NCI-H146 treated with DMSO at 0.1 percent for 48 hours (cell line): ENCODE measurements around the gene GLMP.
"Not testable (repeated sequence)": the region's sequence is repeated elsewhere in the genome, so short reads cannot be mapped to it uniquely, and the experiment has no call there.

Experiments used
- DNase-seq: peaks from one replicate; lab custom pipeline; 2025; ENCODE audit not compliant: unreplicated experiment; lab: John Stamatoyannopoulos, UW

The GLMP gene

GRCh38 chr1:156295391-156295947, at the start of gene GLMP:
Gene GLMP (minus strand): TSS chr1:156295679. CDS start chr1:156295645, 34 bp downstream.
- peak; percentile 41 for DNase-seq

GRCh38 chr1:156344409-156344808, 48.9 kb upstream of the GLMP start:
- no peak for DNase-seq

GRCh38 chr1:156342166-156342955, 46.9 kb upstream of the GLMP start:
- DNase-seq, result no peak

GRCh38 chr1:156338180-156338976, 42.9 kb upstream of the GLMP start, which contains the start of the genes CCT3 and TSACC:
Gene CCT3 (minus strand): TSS chr1:156338292. CDS start chr1:156338184, 108 bp downstream.
Gene TSACC (plus strand): TSS chr1:156338526. CDS start chr1:156339758, 1,232 bp downstream.
- DNase-seq, result peak; percentile 98

GRCh38 chr1:156337888-156338179, 42.4 kb upstream of the GLMP start:
- DNase-seq, result no peak

- DNase-seq, result no peak
Measured at GRCh38 chr1:156337052-156337887, 41.8 kb upstream of the GLMP start.

GRCh38 chr1:156336242-156336641, 40.8 kb upstream of the GLMP start:
- DNase-seq, result no peak

GRCh38 chr1:156323179-156323578, 27.7 kb upstream of the GLMP start:
- DNase-seq, result not testable (repeated sequence)

GRCh38 chr1:156320560-156320959, 25.1 kb upstream of the GLMP start:
- DNase-seq, result no peak

GRCh38 chr1:156319664-156320063, 24.2 kb upstream of the GLMP start:
- DNase-seq, result no peak

- DNase-seq, result no peak
Measured at GRCh38 chr1:156316909-156317308, 21.4 kb upstream of the GLMP start.

- DNase-seq, result no peak
Measured at GRCh38 chr1:156310962-156311361, 15.5 kb upstream of the GLMP start.

- DNase-seq, result no peak
Measured at GRCh38 chr1:156308078-156308477, 12.6 kb upstream of the GLMP start.

- no peak for DNase-seq
Measured at GRCh38 chr1:156305215-156305614, 9.7 kb upstream of the GLMP start.

GRCh38 chr1:156303241-156303640, 7.8 kb upstream of the GLMP start:
- DNase-seq, result no peak

GRCh38 chr1:156298852-156299357, 3.4 kb upstream of the GLMP start, which contains the start of gene VHLL:
Gene VHLL (minus strand): TSS chr1:156299307. CDS start chr1:156299189, 118 bp downstream.
- DNase-seq, result no peak

GRCh38 chr1:156293895-156294294, 1.6 kb downstream of the GLMP start:
- DNase-seq, result no peak

GRCh38 chr1:156293098-156293434, 2.4 kb downstream of the GLMP start:
- no peak for DNase-seq

- no peak for DNase-seq
Measured at GRCh38 chr1:156291226-156292061, 4.0 kb downstream of the GLMP start.

GRCh38 chr1:156289857-156290256, 5.6 kb downstream of the GLMP start:
- DNase-seq, result no peak
